ENCODE data around the gene FRG2. TPM values are rescaled to one million over a fixed set of nuclear protein-coding genes. Genes with fewer than 3 reads are reported as not detected.
"Not testable (repeated sequence)": the region's sequence is repeated elsewhere in the genome, so short reads cannot be mapped to it uniquely, and the experiment has no call there.

The FRG2 gene
- total RNA-seq, 4 donors from 2014 or later: not detected

- Histone ChIP-seq H3K4me1 (peaks cover 0 to 59% (median 6%) of the 10 kb centered on the region in 4 donors), H3K27ac (no peak overlapping the region), H3K27me3 (peaks cover 0 to 79% of the 10 kb centered on the region in 2 donors), H3K36me3 (no peaks in the 10 kb centered on the region), H3K9me3 (peaks cover 0 to 6% (median 0%) of the 10 kb centered on the region in 4 donors), H3K4me3 (no peak overlapping the region)
- no peak for TF ChIP-seq CTCF (IDR thresholded peaks at IDR 0.05)
- no peak for TF ChIP-seq EP300 (IDR thresholded peaks at IDR 0.05)
- TF ChIP-seq POLR2A (IDR thresholded peaks at IDR 0.05): no peak
- 2 to 10% methylated on average over 31 to 33 of the region's 62 CpGs for WGBS, 2 donors
- DNase-seq (ENCODE audit: low spot score in 2 of 2): no peak
Observed at GRCh38 chr4:190017357-190018200, 9.5 kb downstream of the FRG2 start.

GRCh38 chr4:190016369-190017289 lies 10.4 kb downstream of the FRG2 start:
- Histone ChIP-seq H3K27me3 (peaks cover 0 to 84% of the 10 kb centered on the region in 2 donors), H3K4me1 (peaks cover 0 to 58% (median 6%) of the 10 kb centered on the region in 4 donors), H3K4me3 (no peak overlapping the region), H3K27ac (no peak overlapping the region), H3K36me3 (no peaks in the 10 kb centered on the region), H3K9me3 (peaks cover 0 to 7% (median 0%) of the 10 kb centered on the region in 4 donors)
- WGBS, 2 donors: 14 to 20% methylated on average over 39 to 43 of the region's 43 CpGs
- TF ChIP-seq EP300 (IDR thresholded peaks at IDR 0.05): no peak
- no peak for DNase-seq (ENCODE audit: low spot score in 2 of 2)

- peak overlapping the region in 1 of 4 donors; percentile 30 for H3K4me3 ChIP-seq
- H3K9me3 ChIP-seq: peaks cover 0 to 7% (median 0%) of the 10 kb centered on the region in 4 donors
- TF ChIP-seq EP300 (IDR thresholded peaks at IDR 0.05) (no peak), CTCF (IDR thresholded peaks at IDR 0.05) (no peak), POLR2A (IDR thresholded peaks at IDR 0.05) (no peak)
- H3K27ac ChIP-seq: no peak overlapping the region
- no peaks in the 10 kb centered on the region for H3K36me3 ChIP-seq
- peaks cover 0 to 50% (median 2%) of the 10 kb centered on the region in 4 donors for H3K4me1 ChIP-seq
- no peak for DNase-seq (ENCODE audit: low spot score in 2 of 2)
- H3K27me3 ChIP-seq: peaks cover 0 to 76% of the 10 kb centered on the region in 2 donors
- WGBS, 2 donors: 6 to 10% methylated on average over 43 of the region's 43 CpGs
Observed at GRCh38 chr4:190015538-190016368, 11.3 kb downstream of the FRG2 start.

- no peak for DNase-seq (ENCODE audit: low spot score in 2 of 2)
- TF ChIP-seq EP300 (IDR thresholded peaks at IDR 0.05): no peak
- TF ChIP-seq CTCF (IDR thresholded peaks at IDR 0.05): no peak
- no peak for TF ChIP-seq POLR2A (IDR thresholded peaks at IDR 0.05)
- no peaks in the 10 kb centered on the region for H3K36me3 ChIP-seq
- H3K27me3 ChIP-seq: peaks cover 0 to 68% of the 10 kb centered on the region in 2 donors
- H3K4me1 ChIP-seq: peaks cover 0 to 42% (median 0%) of the 10 kb centered on the region in 4 donors
- peak overlapping the region in 1 of 4 donors; percentile 30 for H3K4me3 ChIP-seq
- H3K9me3 ChIP-seq: peaks cover 0 to 7% (median 0%) of the 10 kb centered on the region in 4 donors
- WGBS, 2 donors: 4 to 6% methylated on average over 48 to 49 of the region's 76 CpGs
- H3K27ac ChIP-seq: no peak overlapping the region
Observed at GRCh38 chr4:190014771-190015537, 12.1 kb downstream of the FRG2 start.

GRCh38 chr4:189989941-189990340 lies 37.1 kb downstream of the FRG2 start:
- not testable (repeated sequence) for H3K27ac ChIP-seq; H3K4me3 ChIP-seq; H3K27me3 ChIP-seq; H3K36me3 ChIP-seq; H3K9me3 ChIP-seq; H3K4me1 ChIP-seq; DNase-seq (ENCODE audit: low spot score in 2 of 2)
- WGBS, 2 donors: 83 to 90% methylated on average over 3 of the region's 3 CpGs

Measured in tibial nerve (tissue), 4 donors.